ENCODE measurements around the gene COP1.

DNA sequence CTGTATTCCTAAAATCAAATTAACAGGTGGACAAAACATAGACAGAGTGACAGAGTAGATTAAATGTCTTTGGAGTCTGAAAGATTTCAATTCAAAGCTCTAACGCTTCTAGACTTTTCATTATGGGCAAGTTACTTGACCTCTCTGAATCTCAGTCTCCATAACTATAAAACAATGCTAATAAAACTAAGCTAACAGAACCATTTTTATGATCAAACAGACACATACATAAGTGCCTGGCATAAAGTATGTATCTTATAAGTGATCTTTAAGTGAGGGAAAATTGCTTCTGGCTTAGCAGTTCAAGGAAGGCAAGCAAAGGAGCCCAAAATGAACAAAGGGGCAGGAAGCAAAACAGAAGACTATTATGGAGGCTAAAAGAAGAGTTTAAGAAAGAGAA, 246.9 kb downstream of the COP1 start:
- TF ChIP-seq, protein P1, sequence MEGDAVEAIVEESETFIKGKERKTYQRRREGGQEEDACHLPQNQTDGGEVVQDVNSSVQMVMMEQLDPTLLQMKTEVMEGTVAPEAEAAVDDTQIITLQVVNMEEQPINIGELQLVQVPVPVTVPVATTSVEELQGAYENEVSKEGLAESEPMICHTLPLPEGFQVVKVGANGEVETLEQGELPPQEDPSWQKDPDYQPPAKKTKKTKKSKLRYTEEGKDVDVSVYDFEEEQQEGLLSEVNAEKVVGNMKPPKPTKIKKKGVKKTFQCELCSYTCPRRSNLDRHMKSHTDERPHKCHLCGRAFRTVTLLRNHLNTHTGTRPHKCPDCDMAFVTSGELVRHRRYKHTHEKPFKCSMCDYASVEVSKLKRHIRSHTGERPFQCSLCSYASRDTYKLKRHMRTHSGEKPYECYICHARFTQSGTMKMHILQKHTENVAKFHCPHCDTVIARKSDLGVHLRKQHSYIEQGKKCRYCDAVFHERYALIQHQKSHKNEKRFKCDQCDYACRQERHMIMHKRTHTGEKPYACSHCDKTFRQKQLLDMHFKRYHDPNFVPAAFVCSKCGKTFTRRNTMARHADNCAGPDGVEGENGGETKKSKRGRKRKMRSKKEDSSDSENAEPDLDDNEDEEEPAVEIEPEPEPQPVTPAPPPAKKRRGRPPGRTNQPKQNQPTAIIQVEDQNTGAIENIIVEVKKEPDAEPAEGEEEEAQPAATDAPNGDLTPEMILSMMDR (IDR thresholded peaks at IDR 0.05) = no peak
- TF ChIP-seq POLR2AphosphoS5 (IDR thresholded peaks at IDR 0.05) (no peak), POLR2A (IDR thresholded peaks at IDR 0.05) (no peak), EP300 (IDR thresholded peaks at IDR 0.05) (no peak)

Data from upper lobe of left lung (tissue), 4 donors.